Heart left ventricle (tissue), 13 donors: ENCODE measurements around the gene MKKS.

ENCODE experiments used
- POLR2A ChIP-seq, 2 donors: fragments of 450-650 bp; IDR thresholded peaks; one replicate each; pipeline ENCODE4 v1.6.1; 2017; ENCODE audit warnings: antibody characterized with exemption in 2 of 2, mild to moderate bottlenecking in 2 of 2, moderate library complexity in 2 of 2
- TF ChIP-seq, protein P1 (sequence below), 12 donors: fragments of 200-600 bp; sonication (generic) in 4 of 12; IDR thresholded peaks; one replicate each; pipeline versions ENCODE4 v1.5.0 to v1.8.0; 2018 to 2022; ENCODE audit warnings: antibody characterized with exemption in 12 of 12, mild to moderate bottlenecking in 5 of 12
- donor health status: ischemic (EF 13 %, LVEDD 7.1; RV severe dilation, severe dysfunction).
- donor health status: DM: no; HTN: yes; CAD: no.
- donor health status: DM: no; HTN: no; CAD: no.
- donor health status: ischemic (EF 25% LVEDD 6.9; RV normal size, moderate dysfunction).
- donor health status: ischemic (EF 25% LVEDD 5.7; RV mildly dilated, moderate dysfunction).
- donor health status: ischemic (EF 35%, LVEDD 5.7; RV mildly dilated, moderate dysfunction).
- donor health status: nonischemic (EF 11% LVEDD 7.7; RV severe dilation, severe dysfunction).
- donor health status: DM: yes; HTN: yes; CAD: no.
- donor health status: PGD.
- donor health status: ischemic (EF 29% LVEDD 5.4; RV normal size, mild dysfunction).
- donor health status: nonischemic (EF 23%, LVEDD 6.1; RV moderate dilation, normal function).

DNA sequence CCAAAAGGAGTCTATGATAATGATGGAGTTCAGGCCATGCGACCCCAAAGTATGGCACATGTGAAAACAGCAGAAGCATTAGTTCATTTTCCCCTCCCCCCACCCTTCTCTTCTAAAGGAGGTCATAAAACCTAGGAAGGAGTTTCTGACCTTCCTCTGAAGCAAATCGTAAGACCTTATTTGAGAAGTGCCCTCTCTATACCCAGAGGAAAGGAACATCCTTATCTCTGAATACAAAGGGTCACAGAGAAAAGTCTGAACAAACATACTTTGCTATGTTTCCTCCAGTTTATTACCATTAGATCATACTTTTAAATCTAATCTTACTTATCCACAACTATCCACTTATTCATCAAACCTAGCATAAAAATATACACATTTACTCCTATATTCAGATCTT, 49.7 kb upstream of the MKKS start:
- TF ChIP-seq, protein P1, sequence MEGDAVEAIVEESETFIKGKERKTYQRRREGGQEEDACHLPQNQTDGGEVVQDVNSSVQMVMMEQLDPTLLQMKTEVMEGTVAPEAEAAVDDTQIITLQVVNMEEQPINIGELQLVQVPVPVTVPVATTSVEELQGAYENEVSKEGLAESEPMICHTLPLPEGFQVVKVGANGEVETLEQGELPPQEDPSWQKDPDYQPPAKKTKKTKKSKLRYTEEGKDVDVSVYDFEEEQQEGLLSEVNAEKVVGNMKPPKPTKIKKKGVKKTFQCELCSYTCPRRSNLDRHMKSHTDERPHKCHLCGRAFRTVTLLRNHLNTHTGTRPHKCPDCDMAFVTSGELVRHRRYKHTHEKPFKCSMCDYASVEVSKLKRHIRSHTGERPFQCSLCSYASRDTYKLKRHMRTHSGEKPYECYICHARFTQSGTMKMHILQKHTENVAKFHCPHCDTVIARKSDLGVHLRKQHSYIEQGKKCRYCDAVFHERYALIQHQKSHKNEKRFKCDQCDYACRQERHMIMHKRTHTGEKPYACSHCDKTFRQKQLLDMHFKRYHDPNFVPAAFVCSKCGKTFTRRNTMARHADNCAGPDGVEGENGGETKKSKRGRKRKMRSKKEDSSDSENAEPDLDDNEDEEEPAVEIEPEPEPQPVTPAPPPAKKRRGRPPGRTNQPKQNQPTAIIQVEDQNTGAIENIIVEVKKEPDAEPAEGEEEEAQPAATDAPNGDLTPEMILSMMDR (IDR thresholded peaks at IDR 0.05), result no peak
- TF ChIP-seq POLR2A (IDR thresholded peaks at IDR 0.05), result no peak
